Neuronal stem cell (in vitro differentiated cells): ENCODE data around the gene GPBP1.
"Not testable (repeated sequence)": the region's sequence is repeated elsewhere in the genome, so short reads cannot be mapped to it uniquely, and the experiment has no call there.

Experiments
- DNase-seq: peaks from one replicate; pipeline ENCODE4 v3.0.0-alpha.2; 2013; ENCODE audit warnings: low spot score
- H2AFZ ChIP-seq: one replicate; pipeline ENCODE4 v1.6.1; 2013; ENCODE audit warnings: mild to moderate bottlenecking, low read length, inconsistent platforms
- H2AK5ac ChIP-seq: 2 replicates; pipeline ENCODE4 v1.6.1; 2013; ENCODE audit warnings: low read depth, mild to moderate bottlenecking, inconsistent platforms, low read length, moderate library complexity, mixed read lengths
- H2BK120ac ChIP-seq: 2 replicates; pipeline ENCODE4 v1.6.1; 2013; ENCODE audit warnings: low read depth, mild to moderate bottlenecking, inconsistent platforms, low read length, moderate library complexity, mixed read lengths
- H2BK12ac ChIP-seq: one replicate; pipeline ENCODE4 v1.6.1; 2013; ENCODE audit warnings: low read length, inconsistent platforms
- H2BK15ac ChIP-seq: 2 replicates; pipeline ENCODE4 v1.6.1; 2013; ENCODE audit warnings: mild to moderate bottlenecking, low read length, inconsistent platforms, mixed read lengths
- H2BK5ac ChIP-seq: one replicate; pipeline ENCODE4 v1.6.1; 2013; ENCODE audit warnings: inconsistent platforms, mild to moderate bottlenecking, low read length, moderate library complexity
- H3K14ac ChIP-seq: one replicate; pipeline ENCODE4 v1.6.1; 2013; ENCODE audit warnings: low read length, inconsistent platforms
- H3K18ac ChIP-seq: 2 replicates; pipeline ENCODE4 v1.6.1; 2013; ENCODE audit warnings: low read length, inconsistent platforms
- H3K23ac ChIP-seq: 2 replicates; pipeline ENCODE4 v1.6.1; 2013; ENCODE audit warnings: low read depth, mild to moderate bottlenecking, mixed read lengths, low read length, inconsistent platforms; ENCODE audit not compliant: poor library complexity
- H3K27ac ChIP-seq: replicated peaks from 3 replicates; pipeline ENCODE4 v1.5.1; 2013; ENCODE audit warnings: low read length, inconsistent platforms
- H3K27me3 ChIP-seq, 3 experiments: 2 replicates each; pipeline ENCODE4 v1.6.1; 2013; ENCODE audit warnings: low read length in 3 of 3, mild to moderate bottlenecking in 2 of 3, inconsistent platforms in 1 of 3, low read depth in 1 of 3, mixed read lengths in 1 of 3, moderate library complexity in 1 of 3; ENCODE audit not compliant: control insufficient read depth in 3 of 3, insufficient read depth in 3 of 3
- H3K36me3 ChIP-seq, 2 donors: replicated peaks in 1 of 2; 2 replicates each; pipeline ENCODE4 v1.6.1; 2013; ENCODE audit warnings: low read length in 2 of 2; ENCODE audit not compliant: control insufficient read depth in 2 of 2, insufficient read depth in 2 of 2
- H3K4ac ChIP-seq: 2 replicates; pipeline ENCODE4 v1.6.1; 2013; ENCODE audit warnings: inconsistent platforms, mild to moderate bottlenecking, low read length, moderate library complexity
- H3K4me1 ChIP-seq, 2 donors: 1 replicate in 1 of 2; 2 replicates in 1 of 2; pipeline ENCODE4 v1.6.1; 2013; ENCODE audit warnings: low read length in 2 of 2, low read depth in 1 of 2; ENCODE audit not compliant: control insufficient read depth in 2 of 2, insufficient read depth in 1 of 2
- H3K4me2 ChIP-seq: one replicate; pipeline ENCODE4 v1.6.1; 2013; ENCODE audit warnings: mild to moderate bottlenecking, low read length, inconsistent platforms; ENCODE audit not compliant: insufficient read depth, poor library complexity, severe bottlenecking
- H3K4me3 ChIP-seq, 2 donors: 2 replicates each; pipeline ENCODE4 v1.5.1; 2013; ENCODE audit warnings: low read length in 2 of 2, mild to moderate bottlenecking in 2 of 2, inconsistent platforms in 1 of 2, moderate library complexity in 1 of 2
- H3K79me1 ChIP-seq: one replicate; pipeline ENCODE4 v1.6.1; 2013; ENCODE audit warnings: low read depth, mild to moderate bottlenecking, inconsistent platforms, low read length, moderate library complexity
- H3K9ac ChIP-seq: one replicate; pipeline ENCODE4 v1.6.1; 2013; ENCODE audit warnings: mild to moderate bottlenecking, low read depth, low read length, inconsistent platforms; ENCODE audit not compliant: poor library complexity
- H3K9me3 ChIP-seq, 2 donors: replicated peaks in 1 of 2; 2 replicates each; pipeline versions ENCODE3 to v1.6.1; 2013; ENCODE audit warnings: low read length in 2 of 2, mild to moderate bottlenecking in 2 of 2, inconsistent platforms in 1 of 2, low read depth in 1 of 2, mixed read lengths in 1 of 2, moderate library complexity in 1 of 2; ENCODE audit not compliant: control insufficient read depth in 2 of 2, insufficient read depth in 1 of 2
- H4K8ac ChIP-seq: one replicate; pipeline ENCODE4 v1.6.1; 2013; ENCODE audit warnings: low read depth, mild to moderate bottlenecking, inconsistent platforms, low read length, moderate library complexity
- H4K91ac ChIP-seq: one replicate; pipeline ENCODE4 v1.6.1; 2013; ENCODE audit warnings: low read length, low read depth, mild to moderate bottlenecking, inconsistent platforms; ENCODE audit not compliant: poor library complexity
- WGBS, 2 donors: extraction: QIAGEN DNeasy Blood & Tissue Kit; methylation state at CpG; one replicate each; pipeline ENCODE4 v1.1.7; 2013; ENCODE audit warnings: missing lambda C conversion rate in 2 of 2, mixed read lengths in 1 of 2; ENCODE audit not compliant: insufficient read length in 2 of 2, insufficient replicate concordance in 1 of 2; ENCODE audit errors: extremely low coverage in 2 of 2; 5-methylcytosine and 5-hydroxymethylcytosine counted together

Gene GPBP1

DNA sequence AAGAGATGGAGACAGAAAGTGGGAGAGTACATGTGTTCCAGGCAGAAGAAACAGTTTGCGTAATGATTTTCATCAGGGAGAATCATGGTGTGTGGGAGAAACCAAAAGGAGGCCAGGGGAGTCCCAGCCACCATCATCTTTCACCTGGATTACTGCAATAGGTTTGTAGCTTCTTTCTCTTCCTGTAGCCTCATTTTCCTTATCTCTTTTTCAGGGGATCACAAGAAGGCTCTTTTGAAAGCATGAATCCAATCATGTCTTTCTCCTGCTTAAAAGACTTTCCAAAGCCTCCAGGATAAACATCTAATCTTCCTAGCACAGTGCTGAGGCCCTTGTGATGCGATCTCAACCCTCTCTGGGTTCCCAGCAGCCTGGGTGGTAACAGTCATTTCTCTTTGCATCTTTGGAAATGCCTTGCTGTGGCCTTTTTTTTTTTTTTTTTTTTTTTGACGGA, 10.3 kb upstream of the GPBP1 start:
- Histone ChIP-seq H2AK5ac (no peak overlapping the region), H3K4me3 (no peak overlapping the region), H3K4me1 (no peaks in the 10 kb centered on the region), H3K36me3 (no peaks in the 10 kb centered on the region), H3K9me3 (no peaks in the 10 kb centered on the region), H2BK12ac (no peak overlapping the region), H3K14ac (no peak overlapping the region), H2BK120ac (no peak overlapping the region), H4K91ac (no peak overlapping the region), H3K23ac (no peak overlapping the region), H3K4ac (no peak overlapping the region), H3K4me2 (no peak overlapping the region), H2BK5ac (no peak overlapping the region), H3K79me1 (no peaks in the 10 kb centered on the region), H2AFZ (no peak overlapping the region), H3K27ac (no peak overlapping the region), H3K9ac (no peak overlapping the region), H4K8ac (no peak overlapping the region), H3K18ac (no peak overlapping the region), H2BK15ac (no peak overlapping the region), H3K27me3 (no peaks in the 10 kb centered on the region)
- no CpG with 5 or more reads among the region's 3 CpGs for WGBS, 2 donors
- no peak for DNase-seq

DNA sequence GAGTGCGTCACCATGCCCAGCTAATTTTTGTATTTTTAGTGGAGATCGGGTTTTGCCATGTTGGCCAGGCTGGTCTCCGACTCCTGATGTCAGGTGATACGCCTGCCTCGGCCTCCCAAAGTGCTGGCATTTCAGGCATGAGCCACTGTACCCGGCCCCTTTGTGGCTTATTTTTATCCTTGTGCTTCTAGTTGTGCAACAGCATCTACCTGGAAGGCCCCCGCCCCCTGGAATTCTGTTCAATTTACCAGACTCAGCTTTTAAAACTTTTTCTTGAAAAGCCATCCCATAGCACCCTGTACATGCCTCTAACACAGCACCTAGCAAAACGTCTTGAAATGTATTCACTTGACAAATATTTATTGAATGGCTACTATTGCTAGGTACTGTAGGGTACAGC, 9.7 kb upstream of the GPBP1 start:
- no CpG with 5 or more reads among the region's 8 CpGs for WGBS, 2 donors
- Histone ChIP-seq H4K8ac (no peak overlapping the region), H3K27me3 (no peaks in the 10 kb centered on the region)

DNA sequence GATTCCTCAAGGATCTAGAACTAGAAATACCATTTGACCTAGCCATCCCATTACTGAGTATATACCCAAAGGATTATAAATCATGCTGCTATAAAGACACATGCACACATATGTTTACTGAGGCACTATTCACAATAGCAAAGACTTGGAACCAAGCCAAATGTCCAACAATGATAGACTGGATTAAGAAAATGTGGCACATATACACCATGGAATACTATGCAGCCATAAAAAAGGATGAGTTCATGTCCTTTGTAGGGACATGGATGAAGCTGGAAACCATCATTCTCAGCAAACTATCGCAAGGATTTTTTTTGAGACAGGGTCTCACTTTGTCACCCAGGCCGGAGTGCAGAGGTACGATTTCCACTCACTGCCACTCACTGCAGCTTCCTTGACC, 8.7 kb upstream of the GPBP1 start:
- not testable (repeated sequence) for H3K14ac ChIP-seq, H2BK120ac ChIP-seq, H3K4me2 ChIP-seq, H2AK5ac ChIP-seq, H3K36me3 ChIP-seq, DNase-seq, H3K4me3 ChIP-seq, H3K9me3 ChIP-seq, H4K91ac ChIP-seq, H2AFZ ChIP-seq, H2BK5ac ChIP-seq, H2BK12ac ChIP-seq, H3K27me3 ChIP-seq, H3K79me1 ChIP-seq, H3K23ac ChIP-seq, H4K8ac ChIP-seq, H3K27ac ChIP-seq, H3K4me1 ChIP-seq, H2BK15ac ChIP-seq, H3K18ac ChIP-seq, H3K4ac ChIP-seq, H3K9ac ChIP-seq
- no CpG with 5 or more reads among the region's 3 CpGs for WGBS, 2 donors

More for the DNA sequence above, 9.7 kb upstream of the GPBP1 start:
- DNase-seq = no peak
- Histone ChIP-seq H3K9ac (no peak overlapping the region), H3K4me2 (no peak overlapping the region), H3K27ac (no peak overlapping the region), H3K36me3 (no peaks in the 10 kb centered on the region), H3K4ac (no peak overlapping the region), H2BK15ac (no peak overlapping the region), H3K79me1 (no peaks in the 10 kb centered on the region), H4K91ac (no peak overlapping the region), H3K18ac (no peak overlapping the region), H2AK5ac (no peak overlapping the region), H2BK120ac (no peak overlapping the region), H3K23ac (no peak overlapping the region), H2AFZ (no peak overlapping the region), H2BK12ac (no peak overlapping the region), H3K14ac (no peak overlapping the region), H3K4me3 (no peak overlapping the region), H2BK5ac (no peak overlapping the region), H3K9me3 (no peaks in the 10 kb centered on the region), H3K4me1 (no peaks in the 10 kb centered on the region)

DNA sequence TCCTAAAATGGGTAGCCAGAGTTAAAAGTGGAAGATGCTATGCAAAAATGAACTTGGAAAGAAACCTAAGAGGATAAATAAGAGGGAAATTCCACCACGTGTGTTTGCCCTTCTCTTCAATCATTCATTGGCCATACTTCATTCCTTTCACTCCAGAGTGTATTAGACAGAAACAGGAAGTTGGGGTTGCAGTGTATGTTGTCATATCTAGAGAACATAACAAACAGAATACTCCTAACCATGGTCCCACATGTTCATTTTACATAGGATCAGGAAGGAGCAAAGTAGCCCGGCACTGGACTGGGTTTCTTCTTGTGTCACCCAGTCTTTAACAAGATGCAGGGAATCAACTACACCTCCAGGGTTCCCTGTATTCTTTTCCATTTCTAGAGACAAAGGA, 7.6 kb upstream of the GPBP1 start:
- Histone ChIP-seq H2BK12ac (no peak overlapping the region), H3K36me3 (no peaks in the 10 kb centered on the region), H3K9me3 (no peaks in the 10 kb centered on the region), H2BK5ac (no peak overlapping the region), H2AFZ (no peak overlapping the region), H3K4me1 (no peaks in the 10 kb centered on the region), H3K14ac (no peak overlapping the region), H3K23ac (no peak overlapping the region), H3K18ac (no peak overlapping the region), H3K79me1 (no peaks in the 10 kb centered on the region), H3K4me2 (no peak overlapping the region), H3K27ac (no peak overlapping the region), H4K8ac (no peak overlapping the region), H2BK120ac (no peak overlapping the region), H2AK5ac (no peak overlapping the region), H3K4me3 (no peak overlapping the region), H3K4ac (no peak overlapping the region), H4K91ac (no peak overlapping the region), H3K9ac (no peak overlapping the region), H3K27me3 (no peaks in the 10 kb centered on the region), H2BK15ac (no peak overlapping the region)
- WGBS, 2 donors = no CpG with 5 or more reads among the region's 2 CpGs
- no peak for DNase-seq
